ENCODE measurements around the gene HTT-AS.

GRCh38 chr4:3112201-3112600, 37.9 kb upstream of the HTT-AS start:
- TF ChIP-seq CTCF (IDR thresholded peaks at IDR 0.05) (no peak), EP300 (IDR thresholded peaks at IDR 0.05) (no peak), POLR2AphosphoS5 (IDR thresholded peaks at IDR 0.05) (no peak)
